NCI-H2171 (cell line): ENCODE measurements around the gene ARL16.
"Not testable (repeated sequence)": the region's sequence is repeated elsewhere in the genome, so short reads cannot be mapped to it uniquely, and the experiment has no call there.

ENCODE experiments used
- DNase-seq: peaks from one replicate; lab custom pipeline; 2025; lab: John Stamatoyannopoulos, UW

ARL16 gene

DNA sequence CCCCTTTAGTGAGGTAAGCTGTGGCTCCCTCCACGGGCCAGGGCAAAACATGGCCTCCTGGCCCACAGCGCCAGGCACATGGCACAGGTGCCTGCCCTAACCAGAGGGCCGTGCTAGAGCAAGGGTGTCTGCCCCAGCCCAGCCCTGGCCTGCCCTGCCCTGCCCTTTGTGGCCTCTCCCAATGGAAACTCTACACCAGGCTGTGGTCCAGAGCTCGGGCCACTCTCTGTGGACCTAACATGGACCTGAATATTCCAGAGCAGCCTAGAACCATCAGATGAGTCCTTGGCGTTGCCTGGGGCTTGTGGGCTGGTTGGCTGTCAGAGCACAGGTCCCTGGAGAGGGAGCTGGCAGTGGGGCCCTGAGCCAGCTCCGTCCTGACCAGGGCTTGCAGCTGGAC lies 11.6 kb upstream of the ARL16 start:
- no peak for DNase-seq

DNA sequence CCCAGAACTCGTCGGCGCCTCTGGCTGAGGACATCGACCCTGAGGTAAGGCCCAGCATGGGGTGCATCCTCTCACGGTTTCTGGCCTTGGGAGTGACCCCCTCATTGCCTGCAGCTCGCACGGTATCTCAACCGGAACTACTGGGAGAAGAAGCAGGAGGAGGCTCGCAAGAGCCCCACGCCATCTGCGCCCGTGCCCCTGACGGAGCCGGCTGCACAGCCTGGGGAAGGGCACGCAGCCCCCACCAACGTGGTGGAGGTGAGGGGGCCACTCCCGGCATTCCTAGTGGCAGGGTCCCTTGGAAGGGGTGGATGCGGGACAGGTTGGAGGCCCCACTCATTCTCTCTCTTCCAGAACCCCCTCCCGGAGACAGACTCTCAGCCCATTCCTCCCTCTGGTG lies 11.2 kb upstream of the ARL16 start:
- DNase-seq, result no peak

DNA sequence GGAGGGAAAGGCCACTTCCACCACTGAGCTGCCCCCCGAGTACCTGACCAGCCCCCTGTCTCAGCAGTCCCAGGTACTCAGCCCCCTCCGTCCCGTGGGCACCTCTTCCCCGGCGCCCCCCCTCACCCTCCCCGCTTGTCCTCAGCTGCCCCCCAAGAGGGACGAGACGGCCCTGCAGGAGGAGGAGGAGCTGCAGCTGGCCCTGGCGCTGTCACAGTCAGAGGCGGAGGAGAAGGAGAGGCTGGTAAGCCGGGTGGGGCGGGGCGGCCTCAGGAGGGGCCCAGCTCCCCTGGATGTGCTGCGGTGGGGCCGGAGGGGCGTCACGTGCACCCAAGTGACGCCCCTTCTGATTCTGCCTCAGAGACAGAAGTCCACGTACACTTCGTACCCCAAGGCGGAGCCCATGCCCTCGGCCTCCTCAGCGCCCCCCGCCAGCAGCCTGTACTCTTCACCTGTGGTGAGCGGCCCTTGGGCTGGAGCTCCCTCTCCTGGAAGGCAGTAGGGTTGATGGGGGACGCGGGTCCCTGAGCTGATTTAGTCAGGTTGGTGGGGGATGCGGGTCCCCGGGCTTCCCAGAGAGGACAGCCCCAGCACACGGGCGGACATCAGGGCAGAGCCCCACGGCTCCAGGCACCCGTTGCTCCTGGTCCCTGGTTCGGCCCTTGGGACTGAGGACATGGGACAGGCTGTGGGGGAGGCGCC lies 10.1 kb upstream of the ARL16 start:
- DNase-seq, result no peak

DNA sequence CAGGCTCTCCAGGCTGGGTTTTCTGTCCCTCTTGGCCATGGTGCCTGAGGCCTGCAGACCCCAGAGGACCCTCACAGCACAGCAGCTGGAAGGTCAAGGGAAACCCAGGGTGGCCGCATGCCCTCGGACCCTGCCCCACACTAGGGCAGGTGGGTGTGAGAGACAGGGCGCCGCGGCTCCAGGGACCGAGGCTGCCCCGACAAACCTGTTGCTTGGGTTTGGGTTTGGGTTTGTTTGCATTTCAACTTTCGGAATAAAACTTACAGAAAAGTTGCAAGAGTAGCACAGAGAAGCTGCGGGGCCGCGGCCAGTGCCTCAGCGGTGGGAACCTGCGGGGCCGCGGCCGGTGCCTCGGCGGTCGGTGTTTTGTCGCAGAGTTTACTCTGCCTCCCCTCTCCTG lies 8.0 kb upstream of the ARL16 start:
- DNase-seq, result no peak

DNA sequence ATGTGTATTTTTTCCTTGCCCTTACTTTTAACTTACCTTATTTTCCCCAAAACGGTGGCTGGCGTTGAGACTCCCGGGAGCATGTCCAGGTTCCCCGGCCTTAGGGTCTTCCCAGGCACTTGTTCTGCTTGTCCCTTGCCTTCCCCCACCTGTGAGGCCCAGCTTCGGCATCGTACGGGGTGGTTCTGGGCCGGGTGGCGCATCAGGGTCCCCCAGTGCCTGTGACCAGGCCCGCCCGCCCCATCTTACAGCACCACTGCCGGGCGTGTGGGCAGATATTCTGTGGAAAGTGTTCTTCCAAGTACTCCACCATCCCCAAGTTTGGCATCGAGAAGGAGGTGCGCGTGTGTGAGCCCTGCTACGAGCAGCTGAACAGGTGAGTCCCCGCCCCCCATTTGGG lies 7.6 kb upstream of the ARL16 start:
- no peak for DNase-seq

DNA sequence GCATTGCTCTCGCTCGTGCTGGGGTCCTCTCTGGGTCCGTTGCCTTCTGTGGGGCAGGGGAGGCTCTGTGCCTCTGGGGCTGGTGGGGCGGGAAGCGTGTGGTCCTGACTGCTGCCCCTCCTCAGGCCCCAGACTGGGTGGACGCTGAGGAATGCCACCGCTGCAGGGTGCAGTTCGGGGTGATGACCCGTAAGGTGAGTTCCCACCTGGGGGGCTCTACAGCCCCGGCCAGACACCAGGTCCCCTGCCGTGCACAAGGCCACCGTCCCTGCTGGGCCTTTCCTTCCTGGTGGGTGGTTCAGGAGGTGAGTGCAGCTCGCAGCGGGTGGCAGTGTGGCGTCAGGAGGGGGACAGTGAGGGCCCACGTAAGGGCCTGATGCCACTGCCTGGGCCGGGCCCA lies 7.0 kb upstream of the ARL16 start:
- DNase-seq, result no peak

DNA sequence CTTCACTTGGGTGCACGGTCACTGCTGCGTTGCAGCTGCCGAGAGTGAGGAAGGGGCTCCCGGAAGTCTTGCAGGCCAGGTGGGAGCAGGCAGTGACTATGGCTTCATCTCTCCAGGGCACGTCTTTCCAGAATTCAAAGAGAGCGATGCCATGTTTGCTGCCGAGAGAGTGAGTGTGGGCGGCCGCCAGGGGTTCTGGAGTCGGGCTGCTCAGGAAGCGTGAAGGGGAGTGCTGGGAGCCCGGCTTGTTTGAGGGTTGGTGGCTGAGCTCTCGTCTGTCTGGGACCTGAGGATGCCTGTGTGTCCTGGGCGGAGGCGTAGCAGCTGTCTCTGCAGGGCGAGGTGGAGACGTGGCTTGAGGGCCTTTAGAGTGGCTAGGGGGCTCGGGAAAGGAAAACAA lies 6.5 kb upstream of the ARL16 start:
- no peak for DNase-seq

DNA sequence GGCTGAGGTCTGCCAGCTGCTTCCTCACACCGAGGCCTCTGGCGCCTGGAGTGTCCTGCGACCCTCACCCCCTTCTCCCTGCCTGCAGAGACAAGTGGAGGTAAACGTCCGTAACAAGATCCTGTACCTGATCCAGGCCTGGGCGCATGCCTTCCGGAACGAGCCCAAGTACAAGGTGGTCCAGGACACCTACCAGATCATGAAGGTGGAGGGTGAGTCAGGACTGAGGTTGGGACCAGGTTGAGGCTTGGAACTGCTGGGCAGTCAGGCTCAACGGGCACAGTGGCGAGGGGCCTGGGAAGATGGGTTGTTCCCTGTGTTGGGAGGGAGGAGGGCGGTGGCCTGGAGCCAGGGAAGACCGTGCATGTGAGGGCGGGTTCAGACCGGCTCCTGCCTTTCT lies 5.0 kb upstream of the ARL16 start:
- DNase-seq, result no peak

DNA sequence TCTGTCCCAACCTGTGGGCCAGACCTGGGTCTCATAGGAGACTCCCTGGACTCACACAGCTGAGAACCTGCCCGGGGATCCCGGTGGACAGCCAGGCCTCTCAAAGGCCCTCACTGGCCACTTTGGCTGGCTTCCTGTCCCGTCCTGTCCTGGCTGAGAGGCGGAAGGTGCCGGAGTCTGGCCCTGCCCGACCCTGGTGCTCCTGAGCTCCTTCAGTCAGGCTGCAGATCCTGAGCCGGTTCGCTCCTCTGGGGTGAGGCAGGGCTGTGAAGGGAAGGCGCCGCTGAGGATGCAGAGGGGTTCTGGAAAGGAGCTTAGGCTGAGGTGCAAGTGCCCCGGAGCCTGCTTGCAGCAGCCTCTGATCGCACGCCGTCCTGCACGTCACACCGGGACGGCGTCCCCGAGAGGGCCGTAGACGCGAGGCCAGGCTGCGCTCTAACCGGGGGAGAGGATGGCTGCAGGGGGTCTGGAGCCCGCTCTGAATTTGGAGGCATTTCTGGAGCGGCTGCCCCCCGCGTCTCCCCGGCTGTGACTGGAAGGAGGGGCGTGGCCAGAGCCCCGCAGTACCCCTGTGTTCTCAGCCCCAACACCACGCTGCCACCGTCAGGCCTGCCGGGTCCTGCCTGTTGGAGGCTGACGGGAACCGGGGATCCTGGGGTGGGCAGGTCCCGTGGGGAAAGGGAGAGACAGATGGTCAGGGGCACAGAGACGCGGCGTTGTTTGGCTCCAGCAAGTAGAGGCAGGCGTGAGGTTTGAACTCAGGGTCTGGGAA lies 4.4 kb upstream of the ARL16 start:
- peak; percentile 96 for DNase-seq

DNA sequence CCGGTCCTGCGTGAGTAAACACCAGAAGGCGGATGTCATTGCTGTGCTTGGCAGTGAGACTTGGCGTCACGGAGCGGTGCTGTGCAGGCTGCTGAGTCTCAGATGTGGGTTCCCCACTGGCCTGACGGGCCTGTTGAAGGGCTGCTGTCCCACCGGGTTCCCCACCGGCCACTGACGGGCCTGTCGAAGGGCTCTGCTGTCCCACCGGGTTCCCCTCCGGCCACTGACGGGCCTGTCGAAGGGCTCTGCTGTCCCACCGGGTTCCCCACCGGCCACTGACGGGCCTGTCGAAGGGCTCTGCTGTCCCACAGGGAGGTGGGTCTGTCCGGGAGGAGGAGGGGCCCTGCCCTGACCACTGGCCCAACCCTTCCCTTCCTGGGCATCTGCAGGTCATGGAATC lies 3.0 kb upstream of the ARL16 start:
- no peak for DNase-seq

- DNase-seq, result no peak
These were observed 1.5 kb upstream of the ARL16 start for GRCh38 chr17:81685108-81685507.

- no peak for DNase-seq
These were observed 880 bp upstream of the ARL16 start for GRCh38 chr17:81684442-81684911.

- DNase-seq, result no peak
These were observed 401 bp downstream of the ARL16 start for GRCh38 chr17:81683208-81683583.

DNA sequence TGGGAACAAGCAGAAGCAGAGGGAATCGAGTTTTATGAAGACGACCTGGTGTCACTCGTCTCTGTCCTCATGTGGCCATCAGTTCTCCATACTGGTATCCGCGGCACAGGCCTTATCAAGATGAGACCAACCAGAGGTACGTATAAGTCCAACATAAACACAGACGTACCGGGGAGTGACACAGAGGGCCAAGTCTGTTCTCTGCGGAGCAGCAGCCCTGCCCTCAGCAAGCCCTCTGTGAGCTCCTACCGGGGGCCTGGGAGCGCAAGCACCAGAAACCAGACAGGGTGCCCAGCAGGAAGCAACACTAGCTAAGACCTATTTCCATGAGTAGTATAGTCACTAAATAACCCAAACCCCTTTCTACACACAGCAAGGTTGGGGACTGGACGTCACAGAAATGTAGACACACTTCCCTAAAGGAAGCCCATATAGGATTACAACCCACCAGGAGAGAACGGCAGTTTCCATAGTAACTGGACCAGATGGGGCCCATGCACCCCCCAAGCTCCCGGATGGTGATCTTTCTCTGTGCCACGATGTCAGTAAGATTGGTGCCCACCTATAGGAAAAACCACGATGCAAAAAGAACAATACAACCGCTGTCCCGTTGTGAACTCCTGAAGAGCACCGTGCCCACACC lies 911 bp downstream of the ARL16 start:
- DNase-seq, result peak; percentile 56

GRCh38 chr17:81681672-81682071 lies 1.9 kb downstream of the ARL16 start:
- no peak for DNase-seq

GRCh38 chr17:81680150-81680549 lies 3.4 kb downstream of the ARL16 start:
- no peak for DNase-seq

- DNase-seq, result no peak
These were observed 6.7 kb downstream of the ARL16 start for GRCh38 chr17:81676906-81677305.

GRCh38 chr17:81675515-81676221 lies 7.9 kb downstream of the ARL16 start:
- DNase-seq, result not testable (repeated sequence)

DNA sequence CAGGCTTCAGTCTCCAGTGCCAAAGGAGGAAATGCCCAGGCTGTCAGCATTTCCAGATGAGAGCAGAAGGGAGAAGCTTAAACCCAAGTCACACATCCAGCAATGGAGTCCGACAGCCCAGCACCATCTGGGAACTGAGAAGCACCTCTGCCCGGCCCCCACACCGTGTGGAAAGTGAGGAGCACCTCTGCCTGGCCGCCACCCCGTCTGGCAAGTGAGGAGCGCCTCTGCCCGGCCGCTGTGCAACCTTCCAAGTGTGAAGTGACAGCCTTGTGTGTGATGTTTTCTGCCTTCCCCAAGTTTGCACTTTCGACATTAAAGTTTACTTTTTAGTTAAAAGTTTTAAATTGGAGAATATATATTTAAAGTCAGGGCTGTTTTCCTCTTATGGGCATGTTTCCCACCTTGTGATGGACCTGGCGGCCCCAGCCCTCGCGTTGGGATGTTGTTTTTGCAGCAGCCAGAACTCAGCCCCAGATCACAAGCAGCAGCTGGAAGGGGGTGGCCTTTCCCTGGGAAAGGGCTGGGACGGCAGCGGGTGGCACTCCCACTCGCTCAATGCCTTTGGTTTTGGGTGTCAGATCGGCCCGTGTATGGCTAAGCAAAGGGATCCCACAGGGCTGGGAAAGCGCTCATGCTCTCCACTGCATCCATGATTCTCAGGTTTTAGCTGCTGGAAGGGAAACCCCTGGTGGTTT lies 9.9 kb downstream of the ARL16 start:
- no peak for DNase-seq

DNA sequence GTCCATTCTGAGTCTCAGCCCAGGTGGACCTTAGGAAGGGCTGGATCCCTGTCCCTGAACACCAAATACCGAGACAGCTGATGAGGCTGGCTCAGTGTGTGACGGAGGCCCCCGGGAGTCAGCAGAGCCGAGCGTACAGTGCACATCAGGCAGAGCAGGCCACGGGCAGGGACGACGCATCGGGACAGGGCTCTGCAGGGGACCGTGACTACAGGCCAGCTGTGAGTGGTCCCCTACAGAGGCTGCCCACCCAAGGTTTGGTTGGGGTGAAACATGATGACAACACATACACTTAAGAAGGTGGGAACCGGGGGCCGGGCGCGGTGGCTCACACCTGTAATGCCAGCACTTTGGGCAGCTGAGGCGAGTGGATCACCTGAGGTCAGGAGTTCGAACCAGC lies 10.6 kb downstream of the ARL16 start:
- DNase-seq, result no peak

- no peak for DNase-seq
These were observed 11.1 kb downstream of the ARL16 start for GRCh38 chr17:81672504-81672903.

DNA sequence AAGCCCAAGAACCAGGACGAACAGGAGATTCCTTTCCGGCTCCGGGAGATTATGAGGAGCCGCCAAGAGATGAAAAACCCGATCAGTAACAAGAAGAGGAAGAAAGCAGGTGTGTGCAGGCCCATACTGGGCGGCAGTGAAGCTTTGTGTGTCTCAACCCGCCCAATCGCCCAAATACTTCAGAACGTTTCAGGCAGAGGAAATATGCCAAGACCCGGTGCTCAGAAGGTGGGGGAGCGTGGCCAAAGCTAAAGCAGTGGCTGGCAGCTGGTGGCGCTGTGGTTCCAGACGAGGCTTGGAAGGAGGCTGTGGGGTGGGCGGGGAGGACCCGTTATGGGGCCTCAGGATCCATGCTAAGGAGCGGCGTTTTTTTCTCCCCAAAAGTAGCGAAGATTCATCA lies 15.8 kb downstream of the ARL16 start:
- DNase-seq, result no peak
